HG03097 (cell line): ENCODE results near the gene FAM50A.
A peak's percentile ranks its signal among the peaks of the same experiment; 100 is the strongest.

ENCODE experiments used
- ATAC-seq: cut with Tn5 transposase; IDR thresholded peaks from one replicate; pipeline ENCODE4 v1.9.1; 2021; ENCODE audit not compliant: unreplicated experiment, low FRiP score

Gene FAM50A

GRCh38 chrX:154463611-154464220, 19.8 kb downstream of the FAM50A start:
- no peak for ATAC-seq

DNA sequence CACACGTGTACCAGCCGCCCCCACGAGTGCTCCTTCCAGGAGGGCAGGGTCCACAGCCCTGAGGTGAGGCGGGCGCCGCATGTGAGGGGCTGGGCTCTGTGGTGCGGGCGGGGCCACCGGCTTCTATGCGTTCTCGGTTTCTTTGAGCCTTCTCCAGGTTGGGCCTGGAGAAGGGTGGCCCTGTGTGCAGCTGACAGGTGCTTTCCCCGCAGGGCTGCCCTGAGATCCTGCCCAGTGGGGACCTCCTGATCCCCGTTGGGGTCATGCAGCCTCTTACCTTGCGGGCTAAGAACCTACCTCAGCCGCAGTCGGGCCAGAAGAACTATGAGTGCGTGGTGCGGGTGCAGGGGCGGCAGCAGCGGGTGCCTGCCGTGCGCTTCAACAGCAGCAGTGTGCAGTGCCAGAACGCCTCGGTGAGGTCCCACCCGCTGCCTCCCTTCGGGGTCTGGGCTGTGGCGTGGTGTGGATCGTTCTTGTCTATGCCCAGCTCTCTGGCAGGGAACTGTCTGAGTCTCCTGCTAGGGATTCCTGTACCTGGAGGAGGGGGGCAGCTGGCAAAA, 20.9 kb downstream of the FAM50A start:
- ATAC-seq, result no peak

- no peak for ATAC-seq
Observed at GRCh38 chrX:154465601-154466000, 21.7 kb downstream of the FAM50A start.

GRCh38 chrX:154466036-154466435, 22.1 kb downstream of the FAM50A start:
- no peak for ATAC-seq

DNA sequence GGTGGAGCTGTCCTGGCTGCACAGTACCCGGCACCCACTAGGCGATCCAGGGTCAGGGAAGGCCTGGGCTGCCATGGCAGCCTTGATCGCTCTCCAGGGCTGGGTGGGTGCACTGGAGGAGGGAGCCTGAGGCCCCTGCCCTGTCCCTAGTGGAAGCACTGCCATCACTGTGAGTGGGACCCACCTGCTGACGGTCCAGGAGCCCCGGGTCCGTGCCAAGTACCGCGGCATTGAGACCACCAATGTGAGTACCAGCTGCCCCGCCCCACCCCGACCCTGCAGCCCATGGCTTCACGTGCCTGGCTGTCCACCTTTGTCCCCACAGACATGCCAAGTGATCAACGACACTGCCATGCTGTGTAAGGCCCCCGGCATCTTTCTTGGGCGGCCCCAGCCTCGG, 23.0 kb downstream of the FAM50A start:
- ATAC-seq, result no peak

DNA sequence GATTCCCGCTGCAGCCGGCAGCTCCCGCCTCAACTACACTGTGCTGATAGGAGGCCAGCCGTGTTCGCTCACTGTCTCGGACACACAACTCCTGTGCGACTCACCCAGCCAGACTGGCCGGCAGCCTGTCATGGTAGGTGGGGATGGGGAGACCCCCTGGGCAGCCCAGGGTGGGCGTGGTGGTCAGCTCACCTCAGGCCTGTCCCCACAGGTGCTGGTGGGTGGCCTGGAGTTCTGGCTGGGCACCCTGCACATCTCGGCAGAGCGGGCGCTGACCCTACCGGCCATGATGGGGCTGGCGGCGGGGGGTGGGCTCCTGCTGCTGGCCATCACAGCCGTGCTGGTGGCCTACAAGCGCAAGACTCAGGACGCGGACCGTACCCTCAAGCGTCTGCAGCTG, 23.6 kb downstream of the FAM50A start:
- ATAC-seq, result no peak

GRCh38 chrX:154468217-154468616, 24.3 kb downstream of the FAM50A start:
- no peak for ATAC-seq

DNA sequence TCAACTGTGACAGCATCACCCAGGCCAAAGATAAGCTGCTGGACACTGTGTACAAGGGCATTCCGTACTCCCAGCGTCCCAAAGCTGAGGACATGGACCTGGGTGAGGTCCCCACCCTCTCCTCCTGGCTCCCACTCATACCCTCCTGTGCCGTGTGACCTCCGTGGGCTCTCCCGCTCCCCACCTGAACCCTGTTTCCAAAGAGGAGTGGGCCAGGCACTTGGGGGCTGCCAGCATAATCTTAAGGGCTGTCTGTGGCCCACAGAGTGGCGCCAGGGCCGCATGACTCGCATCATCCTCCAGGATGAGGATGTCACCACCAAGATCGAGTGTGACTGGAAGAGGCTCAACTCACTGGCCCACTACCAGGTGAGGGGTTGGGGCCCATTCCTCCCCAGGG, 25.2 kb downstream of the FAM50A start:
- no peak for ATAC-seq

DNA sequence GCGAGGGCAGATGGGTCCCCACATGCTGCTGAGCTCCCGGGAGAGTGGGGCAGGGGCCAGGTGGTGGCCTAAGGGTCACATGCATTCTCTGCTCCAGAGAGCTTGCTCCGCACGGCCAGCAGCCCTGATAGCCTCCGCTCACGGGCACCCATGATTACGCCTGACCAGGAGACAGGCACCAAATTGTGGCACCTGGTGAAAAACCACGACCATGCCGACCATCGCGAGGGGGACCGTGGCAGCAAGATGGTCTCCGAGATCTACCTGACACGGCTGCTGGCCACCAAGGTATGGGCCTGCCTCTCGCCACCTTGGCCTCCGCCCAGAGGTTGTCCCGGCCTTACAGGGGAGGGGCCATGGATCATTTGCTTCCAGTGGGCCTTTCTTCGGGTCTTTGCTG, 25.9 kb downstream of the FAM50A start:
- ATAC-seq, result no peak

GRCh38 chrX:154470434-154470833, 26.5 kb downstream of the FAM50A start:
- ATAC-seq, result no peak

GRCh38 chrX:154470914-154471568, 27.1 kb downstream of the FAM50A start:
- ATAC-seq, result no peak

DNA sequence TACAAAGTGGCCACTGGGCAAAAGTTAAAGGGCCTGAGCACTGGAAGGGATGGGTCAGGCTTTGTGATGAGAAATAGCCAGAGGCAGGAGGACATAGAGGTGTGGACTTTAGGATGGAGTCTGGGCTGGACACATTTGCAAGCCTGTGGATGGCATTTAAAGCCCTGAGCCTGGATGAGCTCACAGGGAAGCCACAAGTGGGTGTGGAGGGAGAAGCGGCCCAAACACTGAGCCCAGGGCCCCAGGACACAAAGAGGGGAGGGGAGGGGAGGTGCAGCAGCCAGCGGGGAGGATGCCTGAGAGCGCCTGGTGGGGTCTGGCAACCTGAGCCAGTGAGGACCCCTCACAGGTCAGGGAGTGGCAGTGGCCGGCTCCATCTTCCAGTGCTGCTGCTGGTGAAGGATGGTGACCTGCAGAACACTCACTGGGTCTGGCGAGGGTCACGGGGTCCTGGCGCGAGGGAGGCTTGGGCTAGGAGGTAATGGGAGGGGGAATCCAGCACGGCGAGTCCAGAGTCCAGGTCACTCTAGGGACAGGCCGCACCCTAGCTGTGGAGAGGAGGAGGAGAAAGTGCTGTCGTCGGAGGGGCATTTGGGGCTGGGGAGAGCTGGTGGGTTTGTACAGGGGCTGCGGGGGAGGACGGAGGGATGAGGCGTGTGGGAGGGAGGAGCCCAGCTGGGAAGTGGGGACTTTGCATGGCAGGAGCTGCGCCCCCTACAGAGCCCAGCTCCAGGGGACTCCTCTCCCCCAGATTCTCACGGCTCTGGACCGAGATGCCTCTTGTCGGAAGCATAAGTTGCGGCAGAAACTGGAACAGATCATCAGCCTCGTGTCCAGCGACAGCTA, 28.1 kb downstream of the FAM50A start:
- no peak for ATAC-seq

DNA sequence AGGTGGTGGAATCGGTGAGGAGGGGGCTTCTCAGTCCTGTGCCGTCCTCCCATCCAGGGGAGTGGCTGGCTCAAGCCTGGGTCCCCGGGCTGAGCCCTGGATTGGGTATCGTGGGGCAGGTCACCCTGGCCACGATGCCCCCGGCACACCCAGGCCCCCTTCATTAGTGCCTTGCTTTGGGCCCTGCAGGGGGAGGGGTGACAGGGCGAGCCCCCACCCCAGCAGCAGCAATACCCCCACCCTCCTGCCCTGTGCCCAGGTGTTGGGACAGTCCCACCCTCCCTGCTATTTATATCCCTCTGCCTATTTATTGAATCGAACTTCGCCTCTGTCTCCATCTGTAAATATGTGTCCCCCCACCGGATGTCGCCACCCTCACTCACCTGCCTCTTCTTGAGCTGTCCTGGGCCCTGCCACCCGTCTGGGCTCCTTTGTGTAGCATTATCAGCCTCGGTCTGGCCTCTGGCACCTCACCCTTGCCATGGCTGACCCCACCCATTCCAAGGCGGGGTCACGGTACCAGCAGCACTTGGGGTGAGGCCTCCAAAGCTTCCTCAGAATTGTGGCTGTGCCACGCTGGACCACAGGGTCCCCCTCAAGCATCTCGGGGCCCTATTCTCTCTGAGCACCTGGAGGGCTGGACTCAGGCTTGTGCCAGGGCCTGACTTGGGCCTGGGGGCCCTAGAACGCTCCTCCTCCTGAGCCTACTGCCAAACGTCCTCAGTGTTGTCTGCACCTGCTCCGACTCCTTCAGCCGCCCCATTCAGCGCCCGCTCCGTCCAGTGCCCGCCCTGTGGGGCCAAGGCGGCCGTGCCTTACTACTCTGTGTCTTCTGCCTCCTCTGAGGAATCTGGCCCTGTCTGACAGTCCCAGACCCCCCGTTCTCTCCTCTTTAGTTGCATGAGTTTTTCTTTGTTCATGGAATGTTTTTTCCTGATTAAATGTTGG, 29.0 kb downstream of the FAM50A start:
- ATAC-seq, result no peak

GRCh38 chrX:154473683-154474082, 29.7 kb downstream of the FAM50A start:
- ATAC-seq, result no peak

GRCh38 chrX:154476821-154477220, 32.9 kb downstream of the FAM50A start:
- ATAC-seq, result no peak

DNA sequence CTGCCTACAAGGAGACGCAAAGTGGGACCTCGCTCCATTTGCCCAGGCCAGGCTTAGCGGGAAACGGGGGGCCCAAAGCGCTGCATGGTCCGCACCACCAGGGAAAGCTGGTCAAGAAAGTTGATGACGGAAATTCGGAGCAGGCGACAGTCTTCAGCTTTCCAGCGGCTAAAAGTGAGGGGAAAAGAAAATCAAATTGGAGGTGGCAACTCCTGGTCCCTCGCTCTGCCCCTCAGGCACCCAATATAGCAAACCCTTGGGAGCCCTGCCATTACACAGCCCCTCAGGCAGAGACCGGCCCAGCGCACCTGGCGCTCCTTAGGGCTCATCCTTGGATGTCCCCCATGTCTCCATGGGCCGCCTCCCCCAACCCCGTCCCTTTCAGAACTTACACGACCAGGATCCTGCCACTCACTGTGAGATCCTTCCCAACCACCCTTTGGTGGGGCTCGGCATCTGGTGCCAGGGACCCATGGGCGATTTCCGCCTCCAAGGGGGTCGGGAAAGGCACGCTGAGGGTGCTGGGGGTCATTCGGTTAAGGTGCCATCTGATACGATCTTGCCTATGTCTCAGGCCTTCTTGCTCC, 34.0 kb downstream of the FAM50A start:
- ATAC-seq, result no peak

GRCh38 chrX:154478728-154479622, 35.0 kb downstream of the FAM50A start, which contains the start of gene LAGE3:
Gene LAGE3 (minus strand): TSS chrX:154479281. CDS start chrX:154478915, 366 bp downstream.
- ATAC-seq, result peak; percentile 72

DNA sequence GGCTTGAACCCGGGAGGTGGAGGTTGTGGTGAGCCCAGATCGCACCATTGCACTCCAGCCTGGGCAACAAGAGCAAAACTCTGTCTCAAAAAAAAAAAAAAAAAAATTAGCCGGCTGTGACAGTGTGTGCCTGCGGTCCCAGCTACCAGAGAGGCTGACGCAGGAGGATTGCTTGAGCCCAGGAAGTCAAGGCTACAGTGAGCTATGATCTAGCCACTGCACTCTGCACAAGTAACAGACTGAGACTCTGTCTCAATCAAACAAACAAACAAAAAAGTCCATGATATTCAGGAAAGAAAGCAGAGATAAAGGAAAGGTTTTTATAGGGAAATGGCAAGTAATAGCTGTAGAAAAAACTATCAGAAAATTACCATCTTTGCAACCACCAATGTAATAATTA, 37.3 kb downstream of the FAM50A start:
- ATAC-seq, result no peak
